RWPE1 (cell line): Measurements from ENCODE around the gene TEX264.

Experiments
- CTCF ChIA-PET: fragments of 350-600 bp; sonication (Branson Sonifier 250); formaldehyde crosslinking; extraction: SDS; loops from one replicate; lab custom pipeline; 2021; lab: Yijun Ruan, JAX
- POLR2A ChIA-PET: fragments of 400-600 bp; formaldehyde crosslinking; extraction: SDS; loops from one replicate; lab custom pipeline; 2020; ENCODE audit warnings: antibody characterized with exemption; ENCODE audit not compliant: low non-redundant PET; lab: Yijun Ruan, JAX
- DNase-seq: peaks from one replicate; pipeline ENCODE4 v3.0.0; 2012; ENCODE audit warnings: low spot score
- H3K27ac ChIP-seq: fragments of 450-650 bp; 2 replicates; pipeline ENCODE4 v1.5.1; 2017
- TF ChIP-seq, protein P1 (sequence below): fragments of 450-650 bp; conservative IDR thresholded peaks from 2 replicates; pipeline ENCODE4 v1.5.1; 2017; ENCODE audit warnings: low read depth, mild to moderate bottlenecking

The TEX264 gene

GRCh38 chr3:51721062-51721745 lies 50.2 kb downstream of the TEX264 start:
- TF ChIP-seq, protein P1, sequence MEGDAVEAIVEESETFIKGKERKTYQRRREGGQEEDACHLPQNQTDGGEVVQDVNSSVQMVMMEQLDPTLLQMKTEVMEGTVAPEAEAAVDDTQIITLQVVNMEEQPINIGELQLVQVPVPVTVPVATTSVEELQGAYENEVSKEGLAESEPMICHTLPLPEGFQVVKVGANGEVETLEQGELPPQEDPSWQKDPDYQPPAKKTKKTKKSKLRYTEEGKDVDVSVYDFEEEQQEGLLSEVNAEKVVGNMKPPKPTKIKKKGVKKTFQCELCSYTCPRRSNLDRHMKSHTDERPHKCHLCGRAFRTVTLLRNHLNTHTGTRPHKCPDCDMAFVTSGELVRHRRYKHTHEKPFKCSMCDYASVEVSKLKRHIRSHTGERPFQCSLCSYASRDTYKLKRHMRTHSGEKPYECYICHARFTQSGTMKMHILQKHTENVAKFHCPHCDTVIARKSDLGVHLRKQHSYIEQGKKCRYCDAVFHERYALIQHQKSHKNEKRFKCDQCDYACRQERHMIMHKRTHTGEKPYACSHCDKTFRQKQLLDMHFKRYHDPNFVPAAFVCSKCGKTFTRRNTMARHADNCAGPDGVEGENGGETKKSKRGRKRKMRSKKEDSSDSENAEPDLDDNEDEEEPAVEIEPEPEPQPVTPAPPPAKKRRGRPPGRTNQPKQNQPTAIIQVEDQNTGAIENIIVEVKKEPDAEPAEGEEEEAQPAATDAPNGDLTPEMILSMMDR = no peak
- no peak for DNase-seq
- H3K27ac ChIP-seq = no peak overlapping the region
- POLR2A ChIA-PET = no interaction called here
- CTCF ChIA-PET = no interaction called here

DNA sequence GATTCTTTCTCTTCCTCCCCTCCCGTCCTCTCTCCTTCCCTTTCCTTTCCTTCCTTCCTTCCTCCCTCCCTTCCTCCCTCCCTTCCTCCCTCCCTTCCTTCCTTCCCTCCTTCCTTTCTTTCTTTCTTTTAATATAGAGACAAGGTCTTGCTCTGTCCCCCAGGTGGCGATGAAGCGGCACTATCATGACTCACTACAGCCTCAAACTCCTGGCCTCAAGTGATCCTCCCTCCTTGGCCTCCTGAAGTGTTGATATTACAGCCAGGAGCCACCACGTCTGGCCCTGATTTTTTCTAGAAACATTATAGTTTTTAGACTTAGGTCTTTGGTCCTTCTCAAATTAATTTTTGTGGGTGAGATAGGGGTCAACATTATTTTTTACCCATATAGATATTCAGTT lies 51.3 kb downstream of the TEX264 start:
- TF ChIP-seq, protein P1 = no peak
- H3K27ac ChIP-seq = no peak overlapping the region
- CTCF ChIA-PET = no interaction called here
- no peak for DNase-seq
- POLR2A ChIA-PET = no interaction called here

- CTCF ChIA-PET = interaction anchor here (1.3 kb wide), 1 partner anchor 8 kb away, joined by 4 read pairs; no protein-coding TSS in a partner anchor
- H3K27ac ChIP-seq = no peak overlapping the region
- POLR2A ChIA-PET = no interaction called here
These were observed 56.4 kb downstream of the TEX264 start for GRCh38 chr3:51727500-51727899.

GRCh38 chr3:51729042-51729633 lies 58.1 kb downstream of the TEX264 start:
- DNase-seq = no peak
- ChIA-PET CTCF (no interaction called here), POLR2A (no interaction called here)
- H3K27ac ChIP-seq = no peak overlapping the region
- TF ChIP-seq, protein P1 = no peak

More at GRCh38 chr3:51727500-51727899, 56.4 kb downstream of the TEX264 start:
- DNase-seq = no peak
- TF ChIP-seq, protein P1 = no peak

- ChIA-PET CTCF (no interaction called here), POLR2A (no interaction called here)
- TF ChIP-seq, protein P1 = no peak
- H3K27ac ChIP-seq = no peak overlapping the region
- no peak for DNase-seq
These were observed 63.0 kb downstream of the TEX264 start for GRCh38 chr3:51733859-51734571.

DNA sequence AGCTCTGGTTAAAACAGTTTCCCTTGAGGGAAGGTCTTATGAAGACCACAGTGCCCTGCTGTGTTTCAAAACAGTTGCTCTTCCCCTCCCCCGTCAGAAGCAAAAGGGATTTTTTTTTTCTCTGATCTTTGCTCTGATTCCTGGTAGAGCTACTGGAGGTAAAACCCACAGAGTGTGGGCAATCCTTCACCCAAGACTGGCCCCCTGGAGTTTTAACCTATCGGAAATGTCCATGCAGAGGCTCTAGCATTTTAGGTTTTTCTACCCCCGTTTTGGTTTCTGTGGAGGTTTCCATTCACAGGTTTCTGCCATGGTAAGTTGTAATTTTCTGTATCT lies 63.5 kb downstream of the TEX264 start:
- POLR2A ChIA-PET = no interaction called here
- CTCF ChIA-PET = no interaction called here
- H3K27ac ChIP-seq = no peak overlapping the region
- TF ChIP-seq, protein P1 = no peak
- DNase-seq = no peak
